Thyroid gland (tissue), 4 donors: ENCODE data around the gene CAMSAP2. TPM values are rescaled to one million over a fixed set of nuclear protein-coding genes. Genes with fewer than 3 reads are reported as not detected.

Source experiments
- DNase-seq, 2 donors: peaks; one replicate each; pipeline ENCODE4 v3.0.0-alpha.2; 2019
- H3K27ac ChIP-seq, 3 donors: fragments of 200-600 bp; sonication (generic); 1 replicate in 2 of 3; 2 replicates in 1 of 3; pipeline ENCODE4 v1.5.1; 2016 to 2019; ENCODE audit warnings: mild to moderate bottlenecking in 1 of 3, moderate library complexity in 1 of 3
- H3K27me3 ChIP-seq: fragments of 200-600 bp; sonication (generic); one replicate; pipeline ENCODE4 v1.5.1; 2019
- H3K36me3 ChIP-seq, 2 donors: fragments of 200-600 bp; sonication (generic); one replicate each; pipeline ENCODE4 v1.5.1; 2016 to 2019
- H3K4me1 ChIP-seq, 2 donors: fragments of 200-600 bp; sonication (generic); one replicate each; pipeline ENCODE4 v1.5.1; 2017 to 2019
- H3K4me3 ChIP-seq, 3 donors: fragments of 200-600 bp; sonication (generic); replicated peaks in 1 of 3; 1 replicate in 2 of 3; 2 replicates in 1 of 3; pipeline ENCODE4 v1.5.1; 2016; ENCODE audit warnings: mild to moderate bottlenecking in 1 of 3
- H3K9me3 ChIP-seq: fragments of 200-600 bp; sonication (generic); one replicate; pipeline ENCODE4 v1.5.1; 2017
- CTCF ChIP-seq, 6 experiments: fragments of 200-600 bp in 3 of 6; fragments of 450-650 bp in 3 of 6; sonication (generic) in 3 of 6; IDR thresholded peaks; one replicate each; pipeline ENCODE4 v1.5.1; 2016 to 2019; ENCODE audit warnings: antibody characterized with exemption in 6 of 6, mild to moderate bottlenecking in 2 of 6, inconsistent platforms in 1 of 6, moderate library complexity in 1 of 6
- POLR2A ChIP-seq, 2 donors: fragments of 450-650 bp; IDR thresholded peaks; one replicate each; pipeline ENCODE4 v1.6.1; 2017; ENCODE audit warnings: antibody characterized with exemption in 2 of 2, mild to moderate bottlenecking in 2 of 2, moderate library complexity in 1 of 2
- WGBS, 2 donors: methylation state at CpG; one replicate each; pipeline ENCODE4 v1.1.5; 2017; 5-methylcytosine and 5-hydroxymethylcytosine counted together
- intact Hi-C: fragments of 100-400 bp; cut with DNase I; formaldehyde crosslinking; loops from one replicate; pipeline ENCODE4 v1.15.1; 2023
- total RNA-seq, 4 donors: library from RNA; depleted of rRNA; stranded (reverse); fragments of >200 nt; gene quantifications; one replicate each; pipeline ENCODE4 v1.2.3, GENCODE V29; 2016

The CAMSAP2 gene
- total RNA-seq, 4 donors from 2014 or later, result 36.3 to 53.5 (median 41.8) TPM

- WGBS, 2 donors, result 25 to 39% methylated on average over 2 of the region's 2 CpGs
- Histone ChIP-seq H3K27me3 (no peaks in the 10 kb centered on the region), H3K4me1 (peaks cover 15 to 20% of the 10 kb centered on the region in 2 donors), H3K36me3 (no peaks in the 10 kb centered on the region), H3K4me3 (no peak overlapping the region), H3K9me3 (no peaks in the 10 kb centered on the region), H3K27ac (peak overlapping the region in 1 of 3 donors; percentile 8)
- TF ChIP-seq POLR2A (IDR thresholded peaks at IDR 0.05), result no peak
- TF ChIP-seq CTCF (IDR thresholded peaks at IDR 0.05), result no peak
- DNase-seq, result no peak
- intact Hi-C loops, result loop anchor here (10.0 kb wide), 1 partner anchor 49 kb away; no protein-coding TSS in a partner anchor
Observed at GRCh38 chr1:200793677-200794076, 55.0 kb downstream of the CAMSAP2 start.

GRCh38 chr1:200794506-200795065 lies 55.9 kb downstream of the CAMSAP2 start:
- H3K9me3 ChIP-seq, result no peaks in the 10 kb centered on the region
- DNase-seq, result no peak
- H3K36me3 ChIP-seq, result no peaks in the 10 kb centered on the region
- H3K4me1 ChIP-seq, result peaks cover 15 to 20% of the 10 kb centered on the region in 2 donors
- no peak overlapping the region for H3K4me3 ChIP-seq
- no peaks in the 10 kb centered on the region for H3K27me3 ChIP-seq
- TF ChIP-seq CTCF (IDR thresholded peaks at IDR 0.05), result no peak
- no peak for TF ChIP-seq POLR2A (IDR thresholded peaks at IDR 0.05)
- H3K27ac ChIP-seq, result peak overlapping the region in 1 of 3 donors; percentile 8
- WGBS, 2 donors, result 100% methylated on average over 1 of the region's 1 CpG
- intact Hi-C loops, result loop anchor here (10.0 kb wide), 1 partner anchor 50 kb away; no protein-coding TSS in a partner anchor

GRCh38 chr1:200795156-200795555 lies 56.5 kb downstream of the CAMSAP2 start:
- H3K27ac ChIP-seq, result no peak overlapping the region
- TF ChIP-seq CTCF (IDR thresholded peaks at IDR 0.05), result no peak
- no peaks in the 10 kb centered on the region for H3K27me3 ChIP-seq
- intact Hi-C loops, result loop anchor here (10.0 kb wide), 1 partner anchor 50 kb away; no protein-coding TSS in a partner anchor
- H3K9me3 ChIP-seq, result no peaks in the 10 kb centered on the region
- H3K4me3 ChIP-seq, result no peak overlapping the region
- no peaks in the 10 kb centered on the region for H3K36me3 ChIP-seq
- peaks cover 15 to 20% of the 10 kb centered on the region in 2 donors for H3K4me1 ChIP-seq
- WGBS, 2 donors, result 57 to 63% methylated on average over 1 of the region's 1 CpG
- no peak for DNase-seq

DNA sequence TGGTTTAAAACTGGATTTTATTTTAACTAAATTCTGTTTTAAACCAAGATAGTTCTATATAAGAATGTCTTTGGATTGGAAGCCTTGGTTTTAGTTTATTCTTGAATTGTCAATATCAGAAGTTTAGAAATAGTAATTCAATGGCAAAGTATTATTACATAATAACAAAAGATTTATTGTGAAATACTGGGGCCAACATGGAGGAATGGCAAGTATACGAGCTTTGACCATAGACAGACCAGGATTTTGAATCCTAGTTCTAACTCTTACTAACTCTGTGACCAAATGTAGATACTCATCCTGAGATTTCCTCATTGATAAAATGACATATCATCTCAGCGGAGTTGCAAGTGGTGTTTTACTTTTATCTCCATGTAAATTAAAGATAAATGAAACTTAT lies 63.3 kb downstream of the CAMSAP2 start:
- H3K4me3 ChIP-seq, result no peak overlapping the region
- intact Hi-C loops, result loop anchor here (5.0 kb wide), 1 partner anchor 185 kb away; no protein-coding TSS in a partner anchor
- TF ChIP-seq POLR2A (IDR thresholded peaks at IDR 0.05) (no peak), CTCF (IDR thresholded peaks at IDR 0.05) (no peak)

DNA sequence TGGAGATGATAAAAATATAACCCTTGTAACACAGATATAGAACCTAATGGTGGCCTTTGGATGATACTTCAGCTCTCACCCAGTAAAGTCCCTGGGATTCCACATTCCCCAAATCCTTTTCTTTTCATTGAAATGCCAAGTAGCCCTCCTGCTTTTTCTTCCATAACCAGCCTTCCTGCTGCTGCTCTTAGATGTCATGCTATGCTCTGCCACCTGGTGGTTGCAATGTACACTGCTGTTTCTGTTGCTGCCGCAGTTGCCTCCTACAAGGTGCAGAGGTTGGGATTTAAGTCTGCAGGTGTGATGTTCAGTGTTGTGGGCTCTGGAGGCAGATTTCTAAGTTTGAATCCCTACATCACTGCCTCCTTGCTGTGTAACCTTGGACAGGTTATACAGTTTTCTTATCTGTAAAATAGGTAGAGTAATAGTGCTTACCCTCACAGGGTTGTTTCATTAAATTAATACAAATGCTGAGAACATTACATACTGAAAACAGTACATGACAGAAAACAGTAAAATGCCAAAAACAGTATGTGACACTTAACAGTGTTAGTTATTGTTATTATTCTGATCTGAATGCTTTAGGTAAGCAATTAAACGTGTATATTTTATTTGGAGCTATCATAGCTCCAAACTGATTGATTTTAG lies 64.3 kb downstream of the CAMSAP2 start:
- peak; percentile 85 for DNase-seq
- Histone ChIP-seq H3K36me3 (peaks cover 0 to 4% of the 10 kb centered on the region in 2 donors), H3K4me1 (peaks cover 5 to 7% of the 10 kb centered on the region in 2 donors), H3K27ac (no peak overlapping the region), H3K27me3 (no peaks in the 10 kb centered on the region), H3K9me3 (no peaks in the 10 kb centered on the region), H3K4me3 (no peak overlapping the region)
- TF ChIP-seq CTCF (IDR thresholded peaks at IDR 0.05) (peak; percentile 72 to 96 (median 88)), POLR2A (IDR thresholded peaks at IDR 0.05) (no peak)
- intact Hi-C loops, result loop anchor here (5.0 kb wide), 1 partner anchor 186 kb away; no protein-coding TSS in a partner anchor
- WGBS, 2 donors, result 46% methylated on average over 2 of the region's 2 CpGs

More for the DNA sequence above, 63.3 kb downstream of the CAMSAP2 start:
- H3K27me3 ChIP-seq, result no peaks in the 10 kb centered on the region
- 93 to 94% methylated on average over 2 of the region's 2 CpGs for WGBS, 2 donors
- no peaks in the 10 kb centered on the region for H3K36me3 ChIP-seq
- H3K27ac ChIP-seq, result no peak overlapping the region
- DNase-seq, result no peak
- H3K9me3 ChIP-seq, result no peaks in the 10 kb centered on the region
- H3K4me1 ChIP-seq, result peaks cover 5 to 7% of the 10 kb centered on the region in 2 donors
